Measurements from ENCODE around the gene LGI4.

The LGI4 gene

DNA sequence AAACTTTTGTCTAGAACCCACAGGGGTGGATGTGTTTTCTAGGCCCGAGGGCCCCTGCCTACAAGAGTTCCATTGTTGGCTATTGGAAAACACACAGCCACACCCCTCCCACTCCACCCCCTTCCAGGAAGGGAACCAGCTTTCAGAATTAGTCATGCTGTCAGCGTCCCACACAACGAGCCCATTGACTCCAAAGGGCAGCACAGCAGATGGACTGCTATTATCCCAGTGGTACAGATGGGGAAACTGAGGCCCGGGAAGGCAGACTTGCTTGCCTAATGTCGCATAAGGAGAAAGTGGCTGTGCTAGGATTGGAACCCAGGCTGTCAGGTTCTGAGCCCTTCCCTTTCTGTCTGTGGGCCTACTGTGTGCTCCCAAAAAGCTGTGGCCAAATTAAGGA is 27.3 kb downstream of the LGI4 start:
- no peak for ATAC-seq
- TF ChIP-seq ZFP30 (CRISPR knock-in tag; IDR thresholded peaks at IDR 0.05) (no peak), CSRNP3 (CRISPR knock-in tag; IDR thresholded peaks at IDR 0.05) (no peak), CSDC2 (CRISPR knock-in tag; IDR thresholded peaks at IDR 0.05) (no peak), CREB5 (CRISPR knock-in tag; IDR thresholded peaks at IDR 0.05; ENCODE audit: low read depth) (no peak), ESRRG (CRISPR knock-in tag; IDR thresholded peaks at IDR 0.05) (no peak), GLIS3 (CRISPR knock-in tag; IDR thresholded peaks at IDR 0.05) (no peak), PPARA (CRISPR knock-in tag; IDR thresholded peaks at IDR 0.05; ENCODE audit: borderline replicate concordance) (no peak), ISL1 (CRISPR knock-in tag; IDR thresholded peaks at IDR 0.05) (no peak), POU6F1 (CRISPR knock-in tag; IDR thresholded peaks at IDR 0.05; ENCODE audit: borderline replicate concordance, low read depth) (no peak), TOX (CRISPR knock-in tag; IDR thresholded peaks at IDR 0.05; ENCODE audit: borderline replicate concordance) (no peak), TSHZ2 (CRISPR knock-in tag; IDR thresholded peaks at IDR 0.05) (no peak), ZFP3 (CRISPR knock-in tag; IDR thresholded peaks at IDR 0.05) (no peak), ARNTL (CRISPR knock-in tag; IDR thresholded peaks at IDR 0.05; ENCODE audit: borderline replicate concordance, low read depth) (no peak), SNAI2 (CRISPR knock-in tag; IDR thresholded peaks at IDR 0.05) (no peak), OSR1 (CRISPR knock-in tag; IDR thresholded peaks at IDR 0.05) (no peak), ZC3H10 (CRISPR knock-in tag; IDR thresholded peaks at IDR 0.05) (no peak), ZNF70 (CRISPR knock-in tag; IDR thresholded peaks at IDR 0.05) (no peak)
- TF ChIP-seq, protein P1, sequence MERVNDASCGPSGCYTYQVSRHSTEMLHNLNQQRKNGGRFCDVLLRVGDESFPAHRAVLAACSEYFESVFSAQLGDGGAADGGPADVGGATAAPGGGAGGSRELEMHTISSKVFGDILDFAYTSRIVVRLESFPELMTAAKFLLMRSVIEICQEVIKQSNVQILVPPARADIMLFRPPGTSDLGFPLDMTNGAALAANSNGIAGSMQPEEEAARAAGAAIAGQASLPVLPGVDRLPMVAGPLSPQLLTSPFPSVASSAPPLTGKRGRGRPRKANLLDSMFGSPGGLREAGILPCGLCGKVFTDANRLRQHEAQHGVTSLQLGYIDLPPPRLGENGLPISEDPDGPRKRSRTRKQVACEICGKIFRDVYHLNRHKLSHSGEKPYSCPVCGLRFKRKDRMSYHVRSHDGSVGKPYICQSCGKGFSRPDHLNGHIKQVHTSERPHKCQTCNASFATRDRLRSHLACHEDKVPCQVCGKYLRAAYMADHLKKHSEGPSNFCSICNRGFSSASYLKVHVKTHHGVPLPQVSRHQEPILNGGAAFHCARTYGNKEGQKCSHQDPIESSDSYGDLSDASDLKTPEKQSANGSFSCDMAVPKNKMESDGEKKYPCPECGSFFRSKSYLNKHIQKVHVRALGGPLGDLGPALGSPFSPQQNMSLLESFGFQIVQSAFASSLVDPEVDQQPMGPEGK (CRISPR knock-in tag; IDR thresholded peaks at IDR 0.05; ENCODE audit: borderline replicate concordance), result no peak

DNA sequence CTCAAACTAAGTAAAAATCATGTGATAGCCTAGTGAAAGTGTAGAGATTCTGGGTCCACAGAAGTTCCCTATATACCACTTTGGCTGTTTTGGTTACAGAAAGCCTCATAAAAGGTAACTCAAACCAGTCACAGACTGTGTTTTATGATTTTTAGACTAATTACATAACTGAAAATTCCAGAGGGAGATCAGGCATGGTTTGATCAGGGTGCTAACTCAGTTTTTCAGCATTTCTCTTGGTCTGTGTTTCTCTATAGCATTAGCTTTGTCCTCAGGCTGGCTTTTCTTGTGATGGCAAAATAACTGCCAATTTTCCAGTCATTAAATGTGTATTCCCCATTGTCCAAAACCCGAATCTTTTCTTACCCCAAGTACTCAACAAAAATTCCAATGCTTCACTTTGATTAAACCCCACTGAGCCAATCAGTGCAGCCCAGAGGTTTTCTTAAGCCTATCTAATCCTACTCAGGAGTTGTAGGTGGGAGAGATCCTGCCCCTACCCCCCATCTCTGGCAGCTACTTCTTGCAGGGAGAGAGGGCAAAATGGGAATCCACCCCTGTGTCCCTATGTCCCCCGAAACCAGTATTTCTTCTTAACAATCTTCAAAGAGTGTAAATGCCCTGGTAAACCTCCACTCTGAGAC is 27.8 kb downstream of the LGI4 start:
- TF ChIP-seq CSRNP3 (CRISPR knock-in tag; IDR thresholded peaks at IDR 0.05) (no peak), BACH2 (CRISPR knock-in tag; IDR thresholded peaks at IDR 0.05; ENCODE audit: borderline replicate concordance) (no peak), TCF4 (CRISPR knock-in tag; IDR thresholded peaks at IDR 0.05; ENCODE audit: borderline replicate concordance) (no peak), ZC3H10 (CRISPR knock-in tag; IDR thresholded peaks at IDR 0.05) (no peak), ISL1 (CRISPR knock-in tag; IDR thresholded peaks at IDR 0.05) (no peak), ZFP30 (CRISPR knock-in tag; IDR thresholded peaks at IDR 0.05) (no peak), SNAI2 (CRISPR knock-in tag; IDR thresholded peaks at IDR 0.05) (no peak)
- TF ChIP-seq, protein P1 (CRISPR knock-in tag; IDR thresholded peaks at IDR 0.05; ENCODE audit: borderline replicate concordance), result no peak
- ATAC-seq, result no peak
